OCI-LY3 (cell line): Measurements from ENCODE around the gene PALM3.

Experiments
- H2AFZ ChIP-seq: fragments of 200-600, 300-600 bp; shearing (Covaris generic); 2 replicates; pipeline ENCODE4 v1.6.0; 2014; ENCODE audit warnings: antibody characterized with exemption, low read depth, low read length
- H3K27ac ChIP-seq: fragments of 200-600, 300-600 bp; sonication (generic); 2 replicates; pipeline ENCODE4 v1.5.1; 2014; ENCODE audit warnings: mild to moderate bottlenecking, low read length, moderate library complexity, mixed read lengths
- H3K27me3 ChIP-seq: fragments of 200-600, 300-600 bp; sonication (generic); 2 replicates; pipeline ENCODE4 v1.6.1; 2014; ENCODE audit warnings: low read depth, low read length, mixed read lengths
- H3K36me3 ChIP-seq: fragments of 200-600, 300-600 bp; sonication (generic); replicated peaks from 2 replicates; pipeline ENCODE3; 2014; ENCODE audit warnings: low read depth, low read length, mixed read lengths
- H3K4me1 ChIP-seq: fragments of 300-600, 200-600 bp; sonication (generic); 2 replicates; pipeline ENCODE4 v1.6.1; 2014; ENCODE audit warnings: low read length, mixed read lengths
- H3K4me2 ChIP-seq: fragments of 200-600, 300-600 bp; sonication (generic); 2 replicates; pipeline ENCODE4 v1.6.1; 2014; ENCODE audit warnings: low read length, mixed read lengths
- H3K4me3 ChIP-seq: fragments of 300-600, 200-600 bp; sonication (generic); 2 replicates; pipeline ENCODE4 v1.5.1; 2014; ENCODE audit warnings: antibody characterized with exemption, mild to moderate bottlenecking, low read length, moderate library complexity
- H3K79me2 ChIP-seq: fragments of 300-600, 200-600 bp; shearing (Covaris generic); 2 replicates; pipeline ENCODE4 v1.6.1; 2014; ENCODE audit warnings: mild to moderate bottlenecking, low read length, mixed read lengths
- H3K9ac ChIP-seq: fragments of 300-600, 200-600 bp; shearing (Covaris generic); 2 replicates; pipeline ENCODE4 v1.6.0; 2014; ENCODE audit warnings: mild to moderate bottlenecking, low read length, moderate library complexity
- H3K9me3 ChIP-seq: fragments of 200-600, 300-600 bp; shearing (Covaris generic); 2 replicates; pipeline ENCODE4 v1.6.1; 2014; ENCODE audit warnings: low read length, mixed read lengths; ENCODE audit not compliant: insufficient read depth
- H4K20me1 ChIP-seq: fragments of 200-600, 300-600 bp; sonication (generic); 2 replicates; pipeline ENCODE4 v1.6.1; 2016; ENCODE audit warnings: low read length, mixed read lengths; ENCODE audit not compliant: insufficient read depth
- CTCF ChIP-seq: fragments of 200-600, 300-600 bp; sonication (generic); IDR thresholded peaks from 2 replicates; pipeline ENCODE4 v1.5.1; 2014; ENCODE audit warnings: antibody characterized with exemption, low read length, low read depth
- EZH2phosphoT487 ChIP-seq: fragments of 200-600 bp; shearing (Covaris generic); IDR thresholded peaks from 2 replicates; pipeline ENCODE4 v1.6.1; 2018; ENCODE audit warnings: antibody characterized with exemption, mixed run types, low read depth

Gene PALM3

GRCh38 chr19:14004619-14005348 is 57.1 kb downstream of the PALM3 start:
- no peaks in the 10 kb centered on the region for H3K9me3 ChIP-seq
- H3K4me3 ChIP-seq: peak overlapping the region; percentile 84
- H3K4me2 ChIP-seq: peak overlapping the region; percentile 80
- H3K27me3 ChIP-seq: no peaks in the 10 kb centered on the region
- H3K4me1 ChIP-seq: peaks cover 12% of the 10 kb centered on the region
- peaks cover 20% of the 10 kb centered on the region for H3K79me2 ChIP-seq
- TF ChIP-seq CTCF: no peak
- no peak for TF ChIP-seq EZH2phosphoT487
- peaks cover 6% of the 10 kb centered on the region for H3K36me3 ChIP-seq
- peak overlapping the region; percentile 5; the same call in 1 of the 2 replicates for H2AFZ ChIP-seq
- H3K27ac ChIP-seq: peak overlapping the region; percentile 48
- no peaks in the 10 kb centered on the region for H4K20me1 ChIP-seq
- peak overlapping the region; percentile 64 for H3K9ac ChIP-seq
